Cerebellar cortex (tissue), 1 donor: Measurements from ENCODE around the gene ZSCAN16.

Source experiments
- DNase-seq: peaks from one replicate; pipeline ENCODE4 v3.0.0-alpha.2; 2015; ENCODE audit warnings: low spot score

Gene ZSCAN16

DNA sequence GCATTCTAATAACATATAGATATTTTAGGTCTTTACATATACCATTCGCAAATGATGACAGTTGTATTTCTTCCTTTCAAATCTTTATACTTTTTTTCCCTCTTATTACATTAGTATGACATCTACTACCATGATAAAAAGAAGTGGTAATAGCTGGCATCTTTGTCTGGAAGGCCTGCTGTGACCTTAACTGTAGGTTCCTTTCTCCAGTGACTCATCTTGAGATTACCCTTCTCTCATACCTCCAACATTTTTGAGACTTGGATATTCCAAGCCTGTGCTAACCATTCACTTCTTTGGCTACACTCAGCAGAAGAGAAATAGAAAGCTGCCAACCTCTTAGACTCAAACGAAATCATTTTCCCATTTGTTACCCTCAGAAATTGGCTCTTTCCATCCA lies 47.6 kb downstream of the ZSCAN16 start:
- no peak for DNase-seq

DNA sequence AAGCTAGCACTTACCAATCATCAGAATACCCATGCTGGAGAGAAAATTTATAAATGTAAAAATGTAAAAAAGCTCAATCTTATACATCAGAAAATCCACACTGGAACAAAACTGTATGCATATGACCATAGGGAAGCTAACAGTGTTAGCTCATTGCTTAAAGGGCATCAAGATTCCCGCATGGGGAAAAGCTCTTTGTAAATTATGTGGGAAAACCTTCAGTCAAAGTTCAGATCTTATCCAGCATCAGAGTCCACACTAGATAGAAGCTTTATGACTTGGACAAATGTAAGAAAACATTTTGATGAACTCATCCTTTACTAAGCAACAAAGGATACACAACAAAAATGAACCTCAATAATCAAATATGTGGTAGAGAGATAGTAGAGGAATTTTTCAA lies 52.0 kb downstream of the ZSCAN16 start:
- DNase-seq = no peak
